Smooth muscle cell (in vitro differentiated cells): ENCODE data around the gene NOP10. TPM values are rescaled to one million over a fixed set of nuclear protein-coding genes. Genes with fewer than 3 reads are reported as not detected.
A peak's percentile ranks its signal among the peaks of the same experiment; 100 is the strongest.

Source experiments
- DNase-seq: peaks from one replicate; lab custom pipeline; 2025; ENCODE audit not compliant: unreplicated experiment; lab: John Stamatoyannopoulos, UW
- H2AFZ ChIP-seq: fragments of 200-600 bp; sonication (generic); 2 replicates; pipeline ENCODE4 v1.6.0; 2016; ENCODE audit warnings: antibody characterized with exemption, low read depth, mild to moderate bottlenecking
- H3F3A ChIP-seq: fragments of 200-600 bp; sonication (generic); 2 replicates; pipeline ENCODE4 v1.6.0; 2017; ENCODE audit warnings: antibody characterized with exemption, low read depth
- H3K27ac ChIP-seq: fragments of 200-600 bp; sonication (generic); 2 replicates; pipeline ENCODE4 v1.5.1; 2016; ENCODE audit warnings: low read depth, mild to moderate bottlenecking
- H3K27me3 ChIP-seq: fragments of 200-600 bp; sonication (generic); 2 replicates; pipeline ENCODE4 v1.6.1; 2016; ENCODE audit warnings: low read depth, mild to moderate bottlenecking
- H3K36me3 ChIP-seq: fragments of 200-600 bp; sonication (generic); 2 replicates; pipeline ENCODE4 v1.5.1; 2016; ENCODE audit warnings: low read depth
- H3K4me1 ChIP-seq: fragments of 200-600 bp; sonication (generic); 2 replicates; pipeline ENCODE4 v1.5.1; 2016; ENCODE audit warnings: low read depth
- H3K4me2 ChIP-seq: fragments of 200-600 bp; sonication (generic); 2 replicates; pipeline ENCODE4 v1.6.0; 2016; ENCODE audit warnings: mild to moderate bottlenecking
- H3K4me3 ChIP-seq: fragments of 200-600 bp; sonication (generic); 2 replicates; pipeline ENCODE4 v1.5.1; 2016; ENCODE audit warnings: mild to moderate bottlenecking
- H3K79me2 ChIP-seq: fragments of 200-600 bp; sonication (generic); 2 replicates; pipeline ENCODE4 v1.6.0; 2016; ENCODE audit warnings: low read depth, mild to moderate bottlenecking
- H3K9ac ChIP-seq: fragments of 200-600 bp; sonication (generic); 2 replicates; pipeline ENCODE4 v1.6.0; 2016; ENCODE audit warnings: low read depth
- H3K9me3 ChIP-seq: fragments of 200-600 bp; sonication (generic); replicated peaks from 2 replicates; pipeline ENCODE4 v1.5.1; 2016; ENCODE audit warnings: low read depth
- H4K20me1 ChIP-seq: fragments of 200-600 bp; sonication (generic); 2 replicates; pipeline ENCODE4 v1.6.0; 2016; ENCODE audit warnings: low read depth
- WGBS: methylation state at CpG from one replicate; pipeline ENCODE4 v1.1.7; 2016; ENCODE audit warnings: low lambda C conversion rate; 5-methylcytosine and 5-hydroxymethylcytosine counted together
- polyA plus RNA-seq: library from polyadenylated mRNA; unstranded; fragments of >200 nt; fragmentation: Nextera tagmentation; extraction: Ambion mirVana; gene quantifications from 2 replicates; pipeline ENCODE4 v1.2.1, GENCODE V29; 2016
- total RNA-seq: library from RNA; depleted of rRNA; stranded (reverse); fragments of >200 nt; gene quantifications from 2 replicates; pipeline ENCODE4 v1.2.3, GENCODE V29; 2014
- TF ChIP-seq, protein P1 (sequence below): fragments of 200-600 bp; sonication (generic); IDR thresholded peaks from 2 replicates; pipeline ENCODE4 v1.5.1; 2017; ENCODE audit warnings: borderline replicate concordance, mild to moderate bottlenecking, antibody characterized with exemption; ENCODE audit not compliant: insufficient read depth, poor library complexity, severe bottlenecking

NOP10 gene
- total and polyA plus RNA-seq, 2 experiments from 2014 or later, result 305 to 306 TPM

DNA sequence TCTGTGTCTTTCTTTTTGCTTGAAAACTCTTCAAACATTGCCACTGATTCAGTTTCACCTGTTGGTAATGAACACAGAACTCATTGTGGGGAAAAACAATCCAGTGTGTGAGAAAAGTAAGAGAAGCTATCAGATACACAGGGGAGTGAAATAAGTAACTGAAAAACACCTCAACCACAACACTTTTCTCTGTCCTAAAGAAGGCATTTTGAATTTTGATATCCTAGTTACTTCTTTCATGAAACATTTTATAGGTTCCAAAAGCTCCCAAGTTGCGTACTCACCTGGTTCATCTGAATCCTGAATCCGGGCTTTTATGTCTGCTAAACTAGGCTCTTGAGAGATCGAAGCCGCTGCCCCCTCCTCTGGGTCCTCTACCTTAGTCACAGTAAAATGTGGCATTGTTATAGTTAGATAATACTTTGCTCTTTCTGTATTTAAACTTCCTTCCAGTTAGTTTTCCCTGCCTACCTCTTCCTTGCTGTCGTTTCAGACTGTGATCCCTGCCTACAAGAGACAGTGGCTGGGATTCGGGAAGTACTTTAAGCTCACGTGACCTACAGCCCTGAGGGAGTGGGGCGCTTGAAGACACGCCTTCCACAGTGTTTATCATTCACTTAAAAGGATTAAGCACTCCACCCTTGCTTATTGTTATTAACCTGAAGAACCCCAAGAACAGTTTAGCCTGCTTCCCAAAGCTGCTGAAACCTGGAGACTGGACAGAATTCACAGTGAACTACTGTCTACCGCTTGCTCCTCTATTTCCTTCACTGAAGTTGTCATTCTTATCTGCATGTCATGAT lies 24.5 kb downstream of the NOP10 start:
- H3K4me2 ChIP-seq, result peak overlapping the region; percentile 93
- H3K27me3 ChIP-seq, result no peaks in the 10 kb centered on the region
- H3K79me2 ChIP-seq, result no peaks in the 10 kb centered on the region
- H3K36me3 ChIP-seq, result no peaks in the 10 kb centered on the region
- peak overlapping the region; percentile 98 for H2AFZ ChIP-seq
- peak overlapping the region; percentile 71 for H3K9ac ChIP-seq
- DNase-seq, result no peak
- H3F3A ChIP-seq, result no peaks in the 10 kb centered on the region
- peak overlapping the region; percentile 62 for H3K4me3 ChIP-seq
- TF ChIP-seq, protein P1, sequence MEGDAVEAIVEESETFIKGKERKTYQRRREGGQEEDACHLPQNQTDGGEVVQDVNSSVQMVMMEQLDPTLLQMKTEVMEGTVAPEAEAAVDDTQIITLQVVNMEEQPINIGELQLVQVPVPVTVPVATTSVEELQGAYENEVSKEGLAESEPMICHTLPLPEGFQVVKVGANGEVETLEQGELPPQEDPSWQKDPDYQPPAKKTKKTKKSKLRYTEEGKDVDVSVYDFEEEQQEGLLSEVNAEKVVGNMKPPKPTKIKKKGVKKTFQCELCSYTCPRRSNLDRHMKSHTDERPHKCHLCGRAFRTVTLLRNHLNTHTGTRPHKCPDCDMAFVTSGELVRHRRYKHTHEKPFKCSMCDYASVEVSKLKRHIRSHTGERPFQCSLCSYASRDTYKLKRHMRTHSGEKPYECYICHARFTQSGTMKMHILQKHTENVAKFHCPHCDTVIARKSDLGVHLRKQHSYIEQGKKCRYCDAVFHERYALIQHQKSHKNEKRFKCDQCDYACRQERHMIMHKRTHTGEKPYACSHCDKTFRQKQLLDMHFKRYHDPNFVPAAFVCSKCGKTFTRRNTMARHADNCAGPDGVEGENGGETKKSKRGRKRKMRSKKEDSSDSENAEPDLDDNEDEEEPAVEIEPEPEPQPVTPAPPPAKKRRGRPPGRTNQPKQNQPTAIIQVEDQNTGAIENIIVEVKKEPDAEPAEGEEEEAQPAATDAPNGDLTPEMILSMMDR, result no peak
- no peaks in the 10 kb centered on the region for H4K20me1 ChIP-seq
- peaks cover 10% of the 10 kb centered on the region for H3K4me1 ChIP-seq
- peak overlapping the region; percentile 44 for H3K27ac ChIP-seq
- no peaks in the 10 kb centered on the region for H3K9me3 ChIP-seq
- WGBS, result 16% methylated on average over 10 of the region's 10 CpGs

DNA sequence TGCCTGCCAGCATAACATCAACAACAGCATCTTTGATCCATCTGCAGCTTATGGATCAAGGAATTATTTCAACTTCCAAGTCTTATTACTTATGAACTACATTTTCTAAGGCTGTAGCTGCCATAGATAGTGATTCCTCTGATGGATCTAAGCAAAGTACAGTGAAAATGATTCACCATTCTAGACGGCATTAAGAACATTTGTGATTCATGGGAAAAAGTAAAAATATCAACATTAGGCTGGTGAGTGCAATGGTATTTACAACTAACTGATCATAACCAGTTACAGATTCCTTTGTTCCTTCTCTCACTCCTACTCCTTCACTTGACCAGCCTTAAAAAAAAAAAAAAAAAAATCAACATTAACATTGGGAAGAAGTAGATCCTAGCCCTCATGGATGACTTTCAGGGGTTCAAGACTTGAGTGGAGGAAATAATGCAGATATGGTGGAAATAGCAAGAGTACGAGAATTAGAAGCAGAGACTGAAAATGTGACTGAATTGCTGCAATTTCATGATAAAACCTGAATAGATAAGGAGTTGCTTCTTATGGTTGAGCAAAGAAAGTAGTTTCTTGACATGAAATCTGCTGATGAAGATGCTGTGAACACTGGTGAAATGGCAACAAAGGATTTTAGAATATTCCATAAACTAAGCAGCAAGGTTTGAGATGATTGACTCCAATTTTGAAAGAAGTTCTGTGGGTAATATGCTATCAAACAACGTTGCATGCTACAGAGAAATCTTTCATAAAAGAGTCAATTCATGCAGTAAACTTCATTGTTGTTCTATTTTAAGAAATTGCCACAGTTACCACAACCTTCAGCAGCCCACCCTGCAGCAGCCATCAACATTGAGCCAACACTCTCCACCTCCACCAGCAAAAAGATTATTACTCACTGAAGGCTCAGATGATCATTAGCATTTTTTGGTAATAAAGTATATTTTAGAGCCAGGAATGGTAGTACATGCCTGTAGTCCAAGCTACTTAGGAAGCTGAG lies 28.1 kb downstream of the NOP10 start:
- Histone ChIP-seq H3F3A (no peaks in the 10 kb centered on the region), H3K4me3 (no peak overlapping the region), H3K36me3 (no peaks in the 10 kb centered on the region), H3K27ac (no peak overlapping the region), H3K4me2 (no peak overlapping the region), H3K79me2 (no peaks in the 10 kb centered on the region), H3K9ac (no peak overlapping the region), H4K20me1 (no peaks in the 10 kb centered on the region), H2AFZ (no peak overlapping the region), H3K27me3 (no peaks in the 10 kb centered on the region), H3K9me3 (no peaks in the 10 kb centered on the region), H3K4me1 (peaks cover 10% of the 10 kb centered on the region)
- 84% methylated on average over 3 of the region's 3 CpGs for WGBS
- DNase-seq, result no peak
- TF ChIP-seq, protein P1, result no peak

DNA sequence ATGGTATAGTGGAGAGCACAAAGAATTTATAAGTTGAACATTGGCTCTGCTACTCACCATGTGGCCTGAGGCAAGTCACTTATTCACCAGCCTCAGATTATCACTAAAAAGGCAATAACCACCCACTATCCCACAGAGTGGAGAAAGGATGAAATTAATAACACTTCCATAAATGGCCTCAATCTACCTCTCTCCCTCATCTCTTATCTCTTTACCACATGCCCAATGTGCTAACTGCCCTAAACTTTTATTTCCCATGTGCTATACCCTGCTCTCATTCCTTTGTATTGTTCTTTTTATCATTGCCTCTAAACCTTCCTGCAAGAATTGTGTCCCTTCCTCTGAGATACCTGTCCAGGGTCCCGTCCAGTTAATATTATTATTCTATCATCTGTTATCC lies 31.4 kb downstream of the NOP10 start:
- Histone ChIP-seq H3K4me3 (no peak overlapping the region), H3K27ac (no peak overlapping the region), H3K79me2 (no peaks in the 10 kb centered on the region), H4K20me1 (no peaks in the 10 kb centered on the region), H3K27me3 (no peaks in the 10 kb centered on the region), H3K9ac (no peak overlapping the region), H3K4me1 (no peaks in the 10 kb centered on the region), H2AFZ (no peak overlapping the region), H3K9me3 (no peaks in the 10 kb centered on the region), H3K4me2 (no peak overlapping the region), H3F3A (no peaks in the 10 kb centered on the region), H3K36me3 (no peaks in the 10 kb centered on the region)
- 96% methylated on average over 1 of the region's 1 CpG for WGBS
- TF ChIP-seq, protein P1, result no peak
- DNase-seq, result no peak
